Stimulated activated memory B cell treated with anti-CD40 and anti-IgM and Interleukin-4, amounts not matched to agents 10 μg/mL and 1 μg/mL and 100 μg/mL, for 72 hours (primary cell): ENCODE measurements around the gene PTBP2.
"Not testable (repeated sequence)": the region's sequence is repeated elsewhere in the genome, so short reads cannot be mapped to it uniquely, and the experiment has no call there.

Experiments
- ATAC-seq: fragments of 150-1000 bp; cut with Tn5 transposase; 2 replicates; pipeline ENCODE4 v1.10.0; 2021
- H3K27ac Mint-ChIP-seq: one replicate; pipeline ENCODE4 v1.8.0; 2022; ENCODE audit warnings: mild to moderate bottlenecking, mixed read lengths
- H3K27me3 Mint-ChIP-seq: one replicate; pipeline ENCODE4 v1.8.0; 2022; ENCODE audit warnings: mixed read lengths
- H3K36me3 Mint-ChIP-seq: one replicate; pipeline ENCODE4 v1.8.0; 2022; ENCODE audit warnings: mixed read lengths
- H3K4me1 Mint-ChIP-seq: one replicate; pipeline ENCODE4 v1.8.0; 2022; ENCODE audit warnings: mixed read lengths
- H3K4me3 Mint-ChIP-seq: one replicate; pipeline ENCODE4 v1.8.0; 2022; ENCODE audit warnings: mild to moderate bottlenecking, moderate library complexity, mixed read lengths
- H3K9me3 Mint-ChIP-seq: one replicate; pipeline ENCODE4 v1.8.0; 2022; ENCODE audit warnings: mixed read lengths

Gene PTBP2

GRCh38 chr1:96721053-96721415 is 550 bp upstream of the PTBP2 start:
- H3K27ac Mint-ChIP-seq, result peak overlapping the region; percentile 93
- H3K4me3 Mint-ChIP-seq, result peak overlapping the region; percentile 92
- no peak for ATAC-seq
- peaks cover 11% of the 10 kb centered on the region for H3K36me3 Mint-ChIP-seq
- H3K9me3 Mint-ChIP-seq, result no peaks in the 10 kb centered on the region
- H3K4me1 Mint-ChIP-seq, result peaks cover 26% of the 10 kb centered on the region
- no peaks in the 10 kb centered on the region for H3K27me3 Mint-ChIP-seq

- Mint-ChIP-seq H3K27ac (peak overlapping the region; percentile 93), H3K9me3 (no peaks in the 10 kb centered on the region), H3K4me3 (peak overlapping the region; percentile 92), H3K36me3 (peaks cover 19% of the 10 kb centered on the region), H3K4me1 (peaks cover 33% of the 10 kb centered on the region), H3K27me3 (no peaks in the 10 kb centered on the region)
- peak; percentile 81 for ATAC-seq
These were observed 758 bp downstream of the PTBP2 start for GRCh38 chr1:96722161-96722922.

- H3K4me1 Mint-ChIP-seq, result peaks cover 37% of the 10 kb centered on the region
- peak overlapping the region; percentile 93 for H3K27ac Mint-ChIP-seq
- no peak for ATAC-seq
- H3K9me3 Mint-ChIP-seq, result no peaks in the 10 kb centered on the region
- H3K4me3 Mint-ChIP-seq, result peak overlapping the region; percentile 92
- H3K36me3 Mint-ChIP-seq, result peaks cover 22% of the 10 kb centered on the region
- no peaks in the 10 kb centered on the region for H3K27me3 Mint-ChIP-seq
These were observed 1.4 kb downstream of the PTBP2 start for GRCh38 chr1:96722958-96723357.

GRCh38 chr1:96723377-96723776 is 1.8 kb downstream of the PTBP2 start:
- Mint-ChIP-seq H3K9me3 (no peaks in the 10 kb centered on the region), H3K4me3 (peak overlapping the region; percentile 92), H3K4me1 (peaks cover 41% of the 10 kb centered on the region), H3K36me3 (peaks cover 25% of the 10 kb centered on the region), H3K27ac (peak overlapping the region; percentile 93), H3K27me3 (no peaks in the 10 kb centered on the region)
- ATAC-seq, result no peak

- no peak for ATAC-seq
- peaks cover 46% of the 10 kb centered on the region for H3K4me1 Mint-ChIP-seq
- H3K36me3 Mint-ChIP-seq, result peaks cover 28% of the 10 kb centered on the region
- H3K4me3 Mint-ChIP-seq, result no peak overlapping the region
- no peaks in the 10 kb centered on the region for H3K9me3 Mint-ChIP-seq
- H3K27me3 Mint-ChIP-seq, result no peaks in the 10 kb centered on the region
- H3K27ac Mint-ChIP-seq, result no peak overlapping the region
These were observed 2.4 kb downstream of the PTBP2 start for GRCh38 chr1:96723936-96724335.

- Mint-ChIP-seq H3K9me3 (no peaks in the 10 kb centered on the region), H3K27ac (no peak overlapping the region), H3K4me1 (peaks cover 59% of the 10 kb centered on the region), H3K36me3 (peaks cover 54% of the 10 kb centered on the region), H3K4me3 (no peak overlapping the region), H3K27me3 (no peaks in the 10 kb centered on the region)
- no peak for ATAC-seq
These were observed 6.3 kb downstream of the PTBP2 start for GRCh38 chr1:96727860-96728259.

DNA sequence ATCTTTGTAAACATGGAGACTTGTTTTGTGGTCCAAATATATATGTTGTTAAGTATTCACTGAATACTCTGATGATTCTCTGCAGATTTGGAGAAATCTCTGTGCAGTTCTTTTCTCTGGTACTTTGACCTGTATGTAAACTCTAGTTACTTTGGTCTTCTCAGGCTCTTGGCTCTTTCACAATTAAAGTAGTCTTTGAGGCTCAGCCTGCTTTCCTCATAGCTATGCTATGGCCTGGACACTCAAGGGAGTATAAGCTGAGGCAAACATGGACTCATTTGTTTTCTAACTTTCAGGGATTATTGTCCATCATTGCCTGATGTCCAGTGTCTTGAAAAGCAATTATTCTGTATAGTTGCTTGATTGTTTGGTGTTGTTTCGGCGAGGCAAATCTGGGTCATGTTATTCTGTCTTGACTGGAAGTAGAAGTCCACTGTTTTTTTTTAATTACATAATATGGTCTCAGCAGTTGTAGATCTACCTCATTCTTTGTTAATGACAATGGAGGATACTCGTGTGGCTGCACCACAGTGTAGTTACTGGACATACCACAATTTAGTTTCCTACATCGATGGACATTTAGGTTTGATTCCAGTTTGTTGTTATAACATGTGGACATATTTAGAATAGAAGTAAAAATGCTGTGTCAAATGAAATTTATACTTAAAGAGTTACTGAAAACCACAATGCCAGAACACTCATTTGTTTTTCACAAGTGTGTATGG is 9.2 kb downstream of the PTBP2 start:
- ATAC-seq, result no peak
- Mint-ChIP-seq H3K9me3 (no peaks in the 10 kb centered on the region), H3K27ac (no peak overlapping the region), H3K27me3 (no peaks in the 10 kb centered on the region), H3K36me3 (peaks cover 69% of the 10 kb centered on the region), H3K4me1 (peaks cover 53% of the 10 kb centered on the region), H3K4me3 (no peak overlapping the region)

GRCh38 chr1:96741335-96741734 is 19.8 kb downstream of the PTBP2 start:
- Mint-ChIP-seq H3K4me1 (peaks cover 30% of the 10 kb centered on the region), H3K27me3 (no peaks in the 10 kb centered on the region), H3K9me3 (no peaks in the 10 kb centered on the region), H3K27ac (no peak overlapping the region), H3K4me3 (no peak overlapping the region), H3K36me3 (peaks cover 20% of the 10 kb centered on the region)
- no peak for ATAC-seq

DNA sequence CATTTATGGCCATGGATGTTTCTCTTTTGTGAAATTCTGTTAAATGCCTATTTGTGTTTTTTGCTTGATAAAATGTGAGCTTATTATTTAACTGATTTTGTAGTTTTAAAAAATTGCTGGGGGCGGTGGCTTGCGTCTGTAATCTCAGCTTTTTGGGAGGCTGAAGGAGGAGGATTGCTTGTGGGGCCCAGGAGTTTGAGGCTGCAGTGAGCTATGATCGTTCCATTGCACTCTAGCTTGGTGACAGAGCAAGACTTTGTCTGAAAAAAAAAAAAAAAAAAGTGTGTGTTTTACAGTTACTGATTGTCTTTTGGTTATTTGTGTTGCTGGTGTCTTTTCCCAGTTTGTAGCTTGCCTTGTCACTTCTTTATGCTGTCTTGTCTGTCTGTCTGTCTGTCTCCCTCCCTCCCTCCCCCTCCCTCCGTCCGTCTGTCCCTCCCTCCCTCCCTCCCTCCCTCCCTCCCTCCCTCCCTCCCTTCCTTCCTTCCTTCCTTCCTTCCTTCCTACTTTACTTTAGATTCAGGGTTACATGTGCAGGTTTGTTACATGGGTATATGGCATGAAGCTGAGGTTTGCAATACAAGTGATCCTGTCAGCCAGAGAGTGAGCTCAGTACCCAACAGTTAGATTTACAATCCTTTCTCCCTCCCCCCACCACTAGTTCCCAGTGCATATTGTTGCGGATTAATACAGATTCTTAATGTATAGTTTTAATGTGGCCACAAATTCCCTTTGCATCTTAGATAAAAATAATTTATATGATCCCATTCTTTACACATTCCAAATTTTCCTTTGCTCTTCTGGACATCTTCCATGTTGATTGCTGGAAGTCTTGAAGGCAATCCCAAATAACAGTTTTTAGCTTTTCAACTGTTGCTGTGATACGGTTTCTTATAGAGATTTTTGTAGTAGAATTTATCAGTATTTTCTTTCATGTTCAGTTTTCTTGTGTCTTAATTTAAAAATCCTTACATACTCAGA is 25.1 kb downstream of the PTBP2 start:
- H3K27me3 Mint-ChIP-seq, result no peaks in the 10 kb centered on the region
- H3K27ac Mint-ChIP-seq, result no peak overlapping the region
- no peak for ATAC-seq
- H3K9me3 Mint-ChIP-seq, result no peaks in the 10 kb centered on the region
- peaks cover 30% of the 10 kb centered on the region for H3K36me3 Mint-ChIP-seq
- H3K4me1 Mint-ChIP-seq, result peaks cover 37% of the 10 kb centered on the region
- no peak overlapping the region for H3K4me3 Mint-ChIP-seq

- no peak for ATAC-seq
- H3K27ac Mint-ChIP-seq, result peak overlapping the region; percentile 6
- H3K4me3 Mint-ChIP-seq, result no peak overlapping the region
- peaks cover 33% of the 10 kb centered on the region for H3K36me3 Mint-ChIP-seq
- H3K4me1 Mint-ChIP-seq, result peaks cover 37% of the 10 kb centered on the region
- H3K27me3 Mint-ChIP-seq, result no peaks in the 10 kb centered on the region
- H3K9me3 Mint-ChIP-seq, result no peaks in the 10 kb centered on the region
These were observed 26.0 kb downstream of the PTBP2 start for GRCh38 chr1:96747565-96747964.

DNA sequence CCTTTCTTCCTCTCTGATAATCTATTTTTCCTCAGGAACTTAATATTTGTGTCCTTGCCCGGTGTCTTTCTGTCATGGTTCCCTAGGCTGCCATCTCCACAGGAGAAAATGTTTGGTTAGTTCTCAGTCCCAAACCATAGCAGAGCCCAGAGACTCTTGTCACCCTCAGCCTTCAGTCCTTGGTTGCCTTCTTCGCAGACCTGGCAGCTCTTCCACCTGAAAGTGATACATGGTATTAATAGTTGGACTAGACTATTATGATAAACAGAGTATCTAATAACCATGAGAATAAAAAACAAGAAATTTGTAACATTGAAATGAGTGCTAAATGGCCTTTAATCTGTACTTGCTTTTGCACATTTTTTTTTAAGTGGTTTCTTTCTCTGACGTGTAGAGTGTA is 26.5 kb downstream of the PTBP2 start:
- H3K4me3 Mint-ChIP-seq, result no peak overlapping the region
- H3K36me3 Mint-ChIP-seq, result peaks cover 38% of the 10 kb centered on the region
- no peaks in the 10 kb centered on the region for H3K27me3 Mint-ChIP-seq
- ATAC-seq, result no peak
- peak overlapping the region; percentile 6 for H3K27ac Mint-ChIP-seq
- H3K4me1 Mint-ChIP-seq, result peaks cover 37% of the 10 kb centered on the region
- H3K9me3 Mint-ChIP-seq, result no peaks in the 10 kb centered on the region

GRCh38 chr1:96749618-96750017 is 28.0 kb downstream of the PTBP2 start:
- H3K27ac Mint-ChIP-seq, result no peak overlapping the region
- H3K4me1 Mint-ChIP-seq, result peaks cover 37% of the 10 kb centered on the region
- H3K27me3 Mint-ChIP-seq, result no peaks in the 10 kb centered on the region
- H3K9me3 Mint-ChIP-seq, result no peaks in the 10 kb centered on the region
- H3K36me3 Mint-ChIP-seq, result peaks cover 53% of the 10 kb centered on the region
- H3K4me3 Mint-ChIP-seq, result no peak overlapping the region
- no peak for ATAC-seq

GRCh38 chr1:96752394-96752793 is 30.8 kb downstream of the PTBP2 start:
- Mint-ChIP-seq H3K36me3 (peaks cover 63% of the 10 kb centered on the region), H3K4me3 (no peak overlapping the region), H3K9me3 (no peaks in the 10 kb centered on the region), H3K27ac (peak overlapping the region; percentile 16), H3K4me1 (peaks cover 18% of the 10 kb centered on the region), H3K27me3 (no peaks in the 10 kb centered on the region)
- ATAC-seq, result no peak

DNA sequence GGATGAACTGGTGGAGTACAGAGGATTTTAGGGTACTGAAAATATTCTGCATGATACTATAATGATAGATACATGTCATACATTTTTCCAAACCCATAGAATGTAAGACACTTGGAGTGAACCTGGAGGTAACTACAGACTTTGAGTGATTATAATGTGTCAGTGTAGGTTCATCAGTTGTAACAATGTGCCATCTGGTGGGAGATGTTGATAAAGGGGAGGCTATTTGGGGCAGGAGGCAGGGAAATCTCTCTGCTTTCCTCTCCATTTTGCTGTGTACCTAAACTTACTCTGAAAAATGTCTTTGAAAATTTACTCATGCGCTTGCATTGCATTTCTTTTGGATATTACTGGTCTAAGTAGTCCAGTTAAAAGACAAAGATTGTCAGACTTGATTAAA is 35.2 kb downstream of the PTBP2 start:
- Mint-ChIP-seq H3K9me3 (peaks cover 7% of the 10 kb centered on the region), H3K27me3 (no peaks in the 10 kb centered on the region), H3K4me1 (no peaks in the 10 kb centered on the region), H3K4me3 (no peak overlapping the region), H3K27ac (no peak overlapping the region), H3K36me3 (peaks cover 72% of the 10 kb centered on the region)
- no peak for ATAC-seq

- H3K36me3 Mint-ChIP-seq, result peaks cover 47% of the 10 kb centered on the region
- not testable (repeated sequence) for H3K27me3 Mint-ChIP-seq, H3K9me3 Mint-ChIP-seq, H3K27ac Mint-ChIP-seq, ATAC-seq, H3K4me3 Mint-ChIP-seq, H3K4me1 Mint-ChIP-seq
These were observed 41.0 kb downstream of the PTBP2 start for GRCh38 chr1:96762586-96762985.
